ENCODE data around the gene C3orf49. TPM values are rescaled to one million over a fixed set of nuclear protein-coding genes. Genes with fewer than 3 reads are reported as not detected.

The C3orf49 gene
- total and polyA plus RNA-seq, 2 of the 13 experiments (the other 11 are each of a cell fraction or from before 2014, with no cell fraction given) = not detected

DNA sequence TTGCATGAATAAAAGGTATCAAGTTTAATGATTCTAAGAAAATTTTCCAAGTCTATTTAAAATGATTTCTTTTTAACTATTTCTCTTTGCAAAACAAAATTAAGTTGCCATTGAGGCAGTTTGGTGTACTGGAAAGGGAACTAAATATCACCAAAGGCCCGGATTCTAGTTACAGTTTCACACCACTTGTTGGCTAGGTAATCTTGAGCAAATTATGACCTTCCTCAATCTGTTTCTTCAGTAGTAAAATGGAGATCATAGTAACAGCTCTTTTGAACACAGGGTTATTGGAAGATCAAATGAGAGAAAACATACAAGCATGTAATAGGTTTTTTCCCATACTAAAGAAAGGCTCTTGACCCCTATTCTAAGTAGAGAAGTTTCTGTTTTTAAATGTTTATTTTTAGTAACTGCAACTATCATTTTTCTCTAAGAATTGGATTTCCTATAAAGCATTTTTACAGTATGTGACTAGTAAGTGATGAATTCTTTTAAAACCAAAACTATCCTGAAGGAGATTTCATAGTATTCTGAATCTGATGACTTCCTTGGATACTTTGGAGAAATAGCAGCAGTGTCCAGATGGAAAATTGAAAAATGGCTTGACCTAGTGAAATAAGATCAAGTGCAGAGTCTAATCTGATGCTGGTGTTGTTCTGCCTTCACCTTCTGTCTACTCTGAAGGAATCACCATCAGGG, 77.4 kb downstream of the C3orf49 start:
- Histone ChIP-seq H4K20me1 (ENCODE audit: insufficient read depth, low read length) (no peaks in the 10 kb centered on the region; the same call in 1 of the 2 replicates), H3K4me1 (ENCODE audit: insufficient read depth, low read length) (peaks cover 9% of the 10 kb centered on the region), H3K4me2 (ENCODE audit: low read depth, low read length) (no peak overlapping the region), H3K27ac (ENCODE audit: extremely low read length, insufficient read depth, low read length) (no peak overlapping the region), H3K36me3 (replicated peaks in 1 of 2; ENCODE audit: control insufficient read depth in 1 of 2, insufficient read depth in 2 of 2, low read length in 2 of 2) (peaks cover 2 to 12% of the 10 kb centered on the region in 2 experiments; a peak in 2 of 5 replicates), H3K4me3 (replicated peaks in 1 of 3; ENCODE audit: insufficient read depth in 1 of 3, low read depth in 2 of 3, low read length in 3 of 3) (no peak overlapping the region), H3K9ac (ENCODE audit: insufficient read depth, low read depth, low read length) (no peak overlapping the region), H2AFZ (ENCODE audit: low read length) (no peak overlapping the region), H3K9me3 (ENCODE audit: low read length) (no peaks in the 10 kb centered on the region), H3K79me2 (ENCODE audit: insufficient read depth, low read length) (no peaks in the 10 kb centered on the region), H3K27me3 (ENCODE audit: control insufficient read depth in 1 of 2, insufficient read depth in 2 of 2, low read length in 2 of 2) (no peaks in the 10 kb centered on the region)
- in situ Hi-C loops (cut with HindIII; ENCODE audit: extremely low pct_ligation_motif_present, low pct_unique_long_range_greater_than_20kb) = no loop called here
- CTCF ChIA-PET (ENCODE audit: low intra/inter-chr PET ratio, low total read pairs) = no interaction called here
- ATAC-seq (no peak), FAIRE-seq (no peak), DNase-seq (ENCODE audit: low spot score) (no peak)
- TF ChIP-seq EED (CRISPR knock-in tag; IDR thresholded peaks at IDR 0.05) (no peak), ZNF775 (CRISPR knock-in tag; IDR thresholded peaks at IDR 0.05; ENCODE audit: borderline replicate concordance) (no peak), RXRB (CRISPR knock-in tag; IDR thresholded peaks at IDR 0.05; ENCODE audit: borderline replicate concordance) (no peak), ZNF431 (CRISPR knock-in tag; IDR thresholded peaks at IDR 0.05; ENCODE audit: borderline replicate concordance, low read depth) (no peak), ZNF251 (CRISPR knock-in tag; IDR thresholded peaks at IDR 0.05) (no peak), SMARCE1 (IDR thresholded peaks at IDR 0.05; ENCODE audit: borderline replicate concordance) (no peak), ZBTB7B (CRISPR knock-in tag; IDR thresholded peaks at IDR 0.05) (no peak), PHF5A (CRISPR knock-in tag; IDR thresholded peaks at IDR 0.05; ENCODE audit: low read depth, unreplicated experiment) (no peak), ZFX (CRISPR knock-in tag; IDR thresholded peaks at IDR 0.05; ENCODE audit: low read depth) (no peak), HNRNPK (IDR thresholded peaks at IDR 0.05; ENCODE audit: low read depth, low read length, poor library complexity, severe bottlenecking) (no peak), TMF1 (CRISPR knock-in tag; IDR thresholded peaks at IDR 0.05; ENCODE audit: low read depth) (no peak)
- TF ChIP-seq, protein P1, sequence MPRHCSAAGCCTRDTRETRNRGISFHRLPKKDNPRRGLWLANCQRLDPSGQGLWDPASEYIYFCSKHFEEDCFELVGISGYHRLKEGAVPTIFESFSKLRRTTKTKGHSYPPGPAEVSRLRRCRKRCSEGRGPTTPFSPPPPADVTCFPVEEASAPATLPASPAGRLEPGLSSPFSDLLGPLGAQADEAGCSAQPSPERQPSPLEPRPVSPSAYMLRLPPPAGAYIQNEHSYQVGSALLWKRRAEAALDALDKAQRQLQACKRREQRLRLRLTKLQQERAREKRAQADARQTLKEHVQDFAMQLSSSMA (CRISPR knock-in tag; IDR thresholded peaks at IDR 0.05) = no peak
- TF ChIP-seq, protein P2, sequence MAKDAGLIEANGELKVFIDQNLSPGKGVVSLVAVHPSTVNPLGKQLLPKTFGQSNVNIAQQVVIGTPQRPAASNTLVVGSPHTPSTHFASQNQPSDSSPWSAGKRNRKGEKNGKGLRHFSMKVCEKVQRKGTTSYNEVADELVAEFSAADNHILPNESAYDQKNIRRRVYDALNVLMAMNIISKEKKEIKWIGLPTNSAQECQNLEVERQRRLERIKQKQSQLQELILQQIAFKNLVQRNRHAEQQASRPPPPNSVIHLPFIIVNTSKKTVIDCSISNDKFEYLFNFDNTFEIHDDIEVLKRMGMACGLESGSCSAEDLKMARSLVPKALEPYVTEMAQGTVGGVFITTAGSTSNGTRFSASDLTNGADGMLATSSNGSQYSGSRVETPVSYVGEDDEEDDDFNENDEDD (CRISPR knock-in tag; IDR thresholded peaks at IDR 0.05; ENCODE audit: borderline replicate concordance) = no peak
- TF ChIP-seq, protein P3, sequence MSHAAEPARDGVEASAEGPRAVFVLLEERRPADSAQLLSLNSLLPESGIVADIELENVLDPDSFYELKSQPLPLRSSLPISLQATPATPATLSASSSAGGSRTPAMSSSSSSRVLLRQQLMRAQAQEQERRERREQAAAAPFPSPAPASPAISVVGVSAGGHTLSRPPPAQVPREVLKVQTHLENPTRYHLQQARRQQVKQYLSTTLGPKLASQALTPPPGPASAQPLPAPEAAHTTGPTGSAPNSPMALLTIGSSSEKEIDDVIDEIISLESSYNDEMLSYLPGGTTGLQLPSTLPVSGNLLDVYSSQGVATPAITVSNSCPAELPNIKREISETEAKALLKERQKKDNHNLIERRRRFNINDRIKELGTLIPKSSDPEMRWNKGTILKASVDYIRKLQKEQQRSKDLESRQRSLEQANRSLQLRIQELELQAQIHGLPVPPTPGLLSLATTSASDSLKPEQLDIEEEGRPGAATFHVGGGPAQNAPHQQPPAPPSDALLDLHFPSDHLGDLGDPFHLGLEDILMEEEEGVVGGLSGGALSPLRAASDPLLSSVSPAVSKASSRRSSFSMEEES (CRISPR knock-in tag; IDR thresholded peaks at IDR 0.05) = no peak
- TF ChIP-seq, protein P4, sequence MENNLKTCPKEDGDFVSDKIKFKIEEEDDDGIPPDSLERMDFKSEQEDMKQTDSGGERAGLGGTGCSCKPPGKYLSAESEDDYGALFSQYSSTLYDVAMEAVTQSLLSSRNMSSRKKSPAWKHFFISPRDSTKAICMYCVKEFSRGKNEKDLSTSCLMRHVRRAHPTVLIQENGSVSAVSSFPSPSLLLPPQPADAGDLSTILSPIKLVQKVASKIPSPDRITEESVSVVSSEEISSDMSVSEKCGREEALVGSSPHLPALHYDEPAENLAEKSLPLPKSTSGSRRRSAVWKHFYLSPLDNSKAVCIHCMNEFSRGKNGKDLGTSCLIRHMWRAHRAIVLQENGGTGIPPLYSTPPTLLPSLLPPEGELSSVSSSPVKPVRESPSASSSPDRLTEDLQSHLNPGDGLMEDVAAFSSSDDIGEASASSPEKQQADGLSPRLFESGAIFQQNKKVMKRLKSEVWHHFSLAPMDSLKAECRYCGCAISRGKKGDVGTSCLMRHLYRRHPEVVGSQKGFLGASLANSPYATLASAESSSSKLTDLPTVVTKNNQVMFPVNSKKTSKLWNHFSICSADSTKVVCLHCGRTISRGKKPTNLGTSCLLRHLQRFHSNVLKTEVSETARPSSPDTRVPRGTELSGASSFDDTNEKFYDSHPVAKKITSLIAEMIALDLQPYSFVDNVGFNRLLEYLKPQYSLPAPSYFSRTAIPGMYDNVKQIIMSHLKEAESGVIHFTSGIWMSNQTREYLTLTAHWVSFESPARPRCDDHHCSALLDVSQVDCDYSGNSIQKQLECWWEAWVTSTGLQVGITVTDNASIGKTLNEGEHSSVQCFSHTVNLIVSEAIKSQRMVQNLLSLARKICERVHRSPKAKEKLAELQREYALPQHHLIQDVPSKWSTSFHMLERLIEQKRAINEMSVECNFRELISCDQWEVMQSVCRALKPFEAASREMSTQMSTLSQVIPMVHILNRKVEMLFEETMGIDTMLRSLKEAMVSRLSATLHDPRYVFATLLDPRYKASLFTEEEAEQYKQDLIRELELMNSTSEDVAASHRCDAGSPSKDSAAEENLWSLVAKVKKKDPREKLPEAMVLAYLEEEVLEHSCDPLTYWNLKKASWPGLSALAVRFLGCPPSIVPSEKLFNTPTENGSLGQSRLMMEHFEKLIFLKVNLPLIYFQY (CRISPR knock-in tag; IDR thresholded peaks at IDR 0.05; ENCODE audit: borderline replicate concordance) = no peak
- 94% methylated on average over 1 of the region's 1 CpG for WGBS (ENCODE audit: low lambda C conversion rate)
- POLR2A ChIA-PET = no interaction called here
- no TSS peak for BruUV-seq (replicated peaks)
- intact Hi-C loops (cut with micrococcal nuclease; ENCODE audit: unreplicated experiment) = no loop called here

Measured in HepG2 (cell line).